PC-9 (cell line): ENCODE results near the gene CEP78. TPM values are rescaled to one million over a fixed set of nuclear protein-coding genes. Genes with fewer than 3 reads are reported as not detected.

ENCODE experiments used
- BruUV-seq: library from RNA; stranded (reverse); fragments of 400-500 nt; replicated peaks from 2 replicates; lab custom pipeline; 2021; lab: Mats Ljungman, UMichigan
- CTCF ChIA-PET: fragments of 300-600 bp; sonication (Branson Sonifier 250); formaldehyde crosslinking; loops from one replicate; lab custom pipeline; 2022; ENCODE audit warnings: antibody characterized with exemption; lab: Charles Lee
- POLR2A ChIA-PET: fragments of 300-600 bp; sonication (Branson Sonifier 250); formaldehyde crosslinking; loops from one replicate; lab custom pipeline; 2022; ENCODE audit warnings: antibody characterized with exemption; ENCODE audit not compliant: unreplicated experiment; lab: Charles Lee
- DNase-seq, 2 experiments: peaks; one replicate each; pipeline versions ENCODE4 v3.0.0 to v3.0.0-alpha.2; 2015 to 2022; ENCODE audit warnings: mixed read lengths in 1 of 2
- H2AFZ ChIP-seq: fragments of 200-600 bp; sonication (generic); 2 replicates; pipeline ENCODE4 v1.8.1; 2017; ENCODE audit warnings: antibody characterized with exemption
- H3F3A ChIP-seq: fragments of 200-600 bp; sonication (generic); 2 replicates; pipeline ENCODE4 v1.8.1; 2017; ENCODE audit warnings: antibody characterized with exemption, mild to moderate bottlenecking, low read depth; ENCODE audit not compliant: insufficient read depth
- H3K27ac ChIP-seq: fragments of 200-600 bp; sonication (generic); 2 replicates; pipeline ENCODE4 v1.6.1; 2016; ENCODE audit warnings: mixed run types
- H3K27me3 ChIP-seq: fragments of 200-600 bp; sonication (generic); 2 replicates; pipeline ENCODE4 v1.6.1; 2016; ENCODE audit warnings: low read depth, mixed run types; ENCODE audit not compliant: insufficient read depth
- H3K36me3 ChIP-seq: fragments of 200-600 bp; sonication (generic); 2 replicates; pipeline ENCODE4 v1.6.1; 2016; ENCODE audit warnings: low read depth, mixed run types
- H3K4me1 ChIP-seq: fragments of 200-600 bp; sonication (generic); replicated peaks from 2 replicates; pipeline ENCODE4 v1.6.1; 2016; ENCODE audit warnings: mixed run types; ENCODE audit not compliant: insufficient read depth
- H3K4me2 ChIP-seq: fragments of 200-600 bp; sonication (generic); 2 replicates; pipeline ENCODE4 v1.6.1; 2017; ENCODE audit warnings: mixed run types
- H3K4me3 ChIP-seq: fragments of 200-600 bp; sonication (generic); 2 replicates; pipeline ENCODE4 v1.6.1; 2016; ENCODE audit warnings: mixed run types
- H3K79me2 ChIP-seq: fragments of 200-600 bp; sonication (generic); 2 replicates; pipeline ENCODE4 v1.6.1; 2017; ENCODE audit warnings: low read depth, mixed run types
- H3K9me2 ChIP-seq: fragments of 200-600 bp; sonication (generic); 2 replicates; pipeline ENCODE4 v1.8.1; 2017; ENCODE audit warnings: mild to moderate bottlenecking; ENCODE audit not compliant: insufficient read depth
- H3K9me3 ChIP-seq: fragments of 200-600 bp; sonication (generic); 2 replicates; pipeline ENCODE4 v1.8.1; 2016; ENCODE audit warnings: low read depth; ENCODE audit not compliant: insufficient read depth
- H4K20me1 ChIP-seq: fragments of 200-600 bp; sonication (generic); 2 replicates; pipeline ENCODE4 v1.8.1; 2017; ENCODE audit not compliant: insufficient read depth
- CTCF ChIP-seq: fragments of 200-600 bp; sonication (generic); conservative IDR thresholded peaks from 2 replicates; pipeline ENCODE4 v1.6.1; 2017; ENCODE audit warnings: mixed run types, antibody characterized with exemption, mild to moderate bottlenecking, moderate library complexity
- EZH2 ChIP-seq: fragments of 200-600 bp; sonication (generic); IDR thresholded peaks from 2 replicates; pipeline ENCODE4 v1.8.0; 2017; ENCODE audit warnings: antibody characterized with exemption, low read depth
- intact Hi-C: fragments of 100-400 bp; cut with micrococcal nuclease; formaldehyde crosslinking; loops from one replicate; pipeline ENCODE4 v1.10.0; 2022; ENCODE audit not compliant: unreplicated experiment
- total RNA-seq: library from RNA; stranded (reverse); gene quantifications from 2 replicates; pipeline ENCODE4 v1.2.3, GENCODE V29; 2021

CEP78 gene
- total RNA-seq, 1 experiment from 2014 or later = 37.8 TPM

- Histone ChIP-seq H2AFZ (no peak overlapping the region), H3K36me3 (no peaks in the 10 kb centered on the region), H3F3A (no peaks in the 10 kb centered on the region), H3K27me3 (no peaks in the 10 kb centered on the region), H3K79me2 (no peaks in the 10 kb centered on the region), H3K4me3 (no peak overlapping the region), H3K9me3 (no peaks in the 10 kb centered on the region), H3K9me2 (no peaks in the 10 kb centered on the region), H4K20me1 (no peaks in the 10 kb centered on the region), H3K27ac (no peak overlapping the region), H3K4me1 (no peaks in the 10 kb centered on the region), H3K4me2 (no peak overlapping the region)
- CTCF ChIA-PET = no interaction called here
- BruUV-seq = no TSS peak
- intact Hi-C loops = no loop called here
- TF ChIP-seq CTCF (no peak), EZH2 (no peak)
- DNase-seq = no peak
- POLR2A ChIA-PET = no interaction called here
Observed at GRCh38 chr9:78207901-78208300, 28.0 kb upstream of the CEP78 start.

DNA sequence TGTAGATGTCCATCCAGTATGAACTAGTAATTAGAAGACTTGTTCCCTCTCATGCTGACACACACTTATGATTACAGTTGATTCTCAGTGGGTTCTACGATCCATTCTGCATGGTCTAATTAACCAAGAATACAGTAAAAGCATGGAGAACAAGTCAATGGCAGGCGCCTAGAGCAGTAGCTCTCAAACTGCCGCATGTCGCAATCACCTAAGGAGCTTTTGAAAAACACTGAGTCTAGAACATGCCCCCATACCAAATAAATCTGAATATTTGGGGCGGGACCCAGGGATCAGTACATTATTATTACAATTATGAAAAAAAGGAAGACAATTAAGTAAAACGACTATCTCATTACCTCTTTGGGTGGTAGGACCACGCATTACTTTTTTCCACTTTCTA, 26.7 kb upstream of the CEP78 start:
- intact Hi-C loops = no loop called here
- Histone ChIP-seq H3K9me3 (no peaks in the 10 kb centered on the region), H3K36me3 (no peaks in the 10 kb centered on the region), H3K9me2 (no peaks in the 10 kb centered on the region), H3F3A (no peaks in the 10 kb centered on the region), H3K4me3 (no peak overlapping the region), H3K4me1 (no peaks in the 10 kb centered on the region), H3K79me2 (no peaks in the 10 kb centered on the region), H3K27me3 (no peaks in the 10 kb centered on the region), H2AFZ (peak overlapping the region; percentile 22; the same call in 1 of the 2 replicates), H4K20me1 (no peaks in the 10 kb centered on the region), H3K27ac (no peak overlapping the region), H3K4me2 (no peak overlapping the region)
- TF ChIP-seq CTCF (no peak), EZH2 (no peak)
- DNase-seq = no peak
- no TSS peak for BruUV-seq
- CTCF ChIA-PET = no interaction called here
- POLR2A ChIA-PET = no interaction called here

DNA sequence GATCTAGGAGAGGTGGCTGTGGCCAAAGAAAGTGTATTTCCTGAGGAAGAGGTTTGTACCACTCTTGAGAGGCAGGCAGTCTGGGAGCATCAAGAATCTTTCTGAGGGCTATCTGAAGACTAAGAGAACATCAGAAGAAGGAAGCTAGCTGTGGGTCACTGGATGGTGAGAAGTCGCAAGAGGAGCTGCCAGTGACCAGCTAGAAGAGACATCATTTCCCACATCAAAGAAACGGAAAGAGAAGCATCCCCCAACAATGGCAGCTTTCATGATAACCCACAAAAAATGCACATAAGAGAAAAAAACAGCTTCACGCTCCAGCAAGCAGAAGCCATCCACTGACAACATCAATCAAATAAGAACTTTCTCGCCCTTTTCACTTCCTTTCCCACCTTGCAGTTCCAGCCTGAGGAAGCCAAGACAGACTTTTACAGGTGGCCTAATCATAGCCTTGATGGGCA, 25.0 kb upstream of the CEP78 start:
- TF ChIP-seq CTCF (no peak), EZH2 (no peak)
- BruUV-seq = no TSS peak
- no peaks in the 10 kb centered on the region for H3K4me1 ChIP-seq
- no peaks in the 10 kb centered on the region for H3K9me2 ChIP-seq
- H3K27me3 ChIP-seq = no peaks in the 10 kb centered on the region
- H2AFZ ChIP-seq = no peak overlapping the region
- ChIA-PET POLR2A (no interaction called here), CTCF (no interaction called here)
- no peaks in the 10 kb centered on the region for H3F3A ChIP-seq
- H3K4me2 ChIP-seq = no peak overlapping the region
- intact Hi-C loops = no loop called here
- no peak for DNase-seq
- no peaks in the 10 kb centered on the region for H4K20me1 ChIP-seq
- no peaks in the 10 kb centered on the region for H3K79me2 ChIP-seq
- H3K9me3 ChIP-seq = no peaks in the 10 kb centered on the region
- no peak overlapping the region for H3K27ac ChIP-seq
- H3K4me3 ChIP-seq = no peak overlapping the region
- H3K36me3 ChIP-seq = no peaks in the 10 kb centered on the region
